Measurements from ENCODE around the gene PURA.

The PURA gene

GRCh38 chr5:140174014-140174413 is 60.1 kb downstream of the PURA start:
- Mint-ChIP-seq H3K36me3 (ENCODE audit: low read depth) (no peaks in the 10 kb centered on the region), H3K27me3 (ENCODE audit: low read depth, poor library complexity) (peaks cover 34% of the 10 kb centered on the region), H3K27ac (no peak overlapping the region), H3K4me3 (peak overlapping the region; percentile 92), H3K4me1 (peaks cover 29% of the 10 kb centered on the region), H3K9me3 (no peaks in the 10 kb centered on the region)
- TF ChIP-seq CTCF (IDR thresholded peaks at IDR 0.05): no peak
- no peak for DNase-seq

- DNase-seq: peak; percentile 97
- Mint-ChIP-seq H3K4me3 (peak within 1 kb of the TSS; percentile 95), H3K4me1 (peaks cover 29% of the 10 kb centered on the region), H3K27me3 (ENCODE audit: low read depth, poor library complexity) (peaks cover 31% of the 10 kb centered on the region), H3K27ac (peak within 1 kb of the TSS; percentile 99), H3K36me3 (ENCODE audit: low read depth) (no peaks in the 10 kb centered on the region), H3K9me3 (no peaks in the 10 kb centered on the region)
- TF ChIP-seq CTCF (IDR thresholded peaks at IDR 0.05): no peak
These were observed 60.8 kb downstream of the PURA start, which contains the start of gene CYSTM1 for GRCh38 chr5:140174465-140175366. CYSTM1 (plus strand) TSS chr5:140175188; CDS start chr5:140194466, 19,278 bp downstream.
